ENCODE measurements around the gene PPARD. TPM values are rescaled to one million over a fixed set of nuclear protein-coding genes. Genes with fewer than 3 reads are reported as not detected.
"Not testable (repeated sequence)": the region's sequence is repeated elsewhere in the genome, so short reads cannot be mapped to it uniquely, and the experiment has no call there.

PPARD gene
- total RNA-seq, 2 donors from 2014 or later, result 15.8 to 38.4 TPM

DNA sequence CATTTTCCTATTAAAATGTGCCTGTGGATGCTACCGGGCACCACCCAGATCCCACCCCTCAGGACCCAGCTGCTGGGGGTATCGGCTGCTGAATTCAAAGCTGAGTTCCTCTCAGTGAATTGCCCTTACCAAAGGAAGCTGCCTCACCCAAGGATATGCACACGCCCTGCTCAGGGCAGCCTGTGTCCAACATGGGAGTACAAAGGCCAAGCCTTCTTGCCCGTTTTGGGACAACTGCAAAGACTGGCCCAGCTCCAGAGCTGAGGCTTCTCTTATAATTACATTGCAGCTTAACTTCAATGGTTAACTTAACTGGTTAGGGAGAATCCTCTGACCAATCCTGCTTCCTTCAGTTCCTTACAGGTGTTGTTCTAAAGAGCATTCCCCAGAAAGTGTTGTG lies 89.9 kb downstream of the PPARD start:
- Histone ChIP-seq H3K27ac (no peak overlapping the region), H3K9me3 (peaks cover 14% of the 10 kb centered on the region), H3K4me3 (no peak overlapping the region), H3K4me1 (ENCODE audit: control insufficient read depth in 1 of 2, low read depth in 2 of 2) (no peaks in the 10 kb centered on the region), H3K36me3 (no peaks in the 10 kb centered on the region), H3K27me3 (replicated peaks; ENCODE audit: insufficient read depth) (no peaks in the 10 kb centered on the region)
- DNase-seq (ENCODE audit: low spot score) (no peak), ATAC-seq (ENCODE audit: insufficient number of reproducible peaks, low FRiP score, low read depth) (no peak)
- TF ChIP-seq, protein P1, sequence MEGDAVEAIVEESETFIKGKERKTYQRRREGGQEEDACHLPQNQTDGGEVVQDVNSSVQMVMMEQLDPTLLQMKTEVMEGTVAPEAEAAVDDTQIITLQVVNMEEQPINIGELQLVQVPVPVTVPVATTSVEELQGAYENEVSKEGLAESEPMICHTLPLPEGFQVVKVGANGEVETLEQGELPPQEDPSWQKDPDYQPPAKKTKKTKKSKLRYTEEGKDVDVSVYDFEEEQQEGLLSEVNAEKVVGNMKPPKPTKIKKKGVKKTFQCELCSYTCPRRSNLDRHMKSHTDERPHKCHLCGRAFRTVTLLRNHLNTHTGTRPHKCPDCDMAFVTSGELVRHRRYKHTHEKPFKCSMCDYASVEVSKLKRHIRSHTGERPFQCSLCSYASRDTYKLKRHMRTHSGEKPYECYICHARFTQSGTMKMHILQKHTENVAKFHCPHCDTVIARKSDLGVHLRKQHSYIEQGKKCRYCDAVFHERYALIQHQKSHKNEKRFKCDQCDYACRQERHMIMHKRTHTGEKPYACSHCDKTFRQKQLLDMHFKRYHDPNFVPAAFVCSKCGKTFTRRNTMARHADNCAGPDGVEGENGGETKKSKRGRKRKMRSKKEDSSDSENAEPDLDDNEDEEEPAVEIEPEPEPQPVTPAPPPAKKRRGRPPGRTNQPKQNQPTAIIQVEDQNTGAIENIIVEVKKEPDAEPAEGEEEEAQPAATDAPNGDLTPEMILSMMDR (IDR thresholded peaks at IDR 0.05), result no peak

- H3K4me3 ChIP-seq; DNase-seq (ENCODE audit: low spot score); H3K36me3 ChIP-seq; ATAC-seq (ENCODE audit: insufficient number of reproducible peaks, low FRiP score, low read depth); H3K27ac ChIP-seq; H3K4me1 ChIP-seq (ENCODE audit: control insufficient read depth in 1 of 2, low read depth in 2 of 2); H3K27me3 ChIP-seq (replicated peaks; ENCODE audit: insufficient read depth): not testable (repeated sequence)
- H3K9me3 ChIP-seq, result peaks cover 14% of the 10 kb centered on the region
These were observed 90.3 kb downstream of the PPARD start for GRCh38 chr6:35432702-35433101.

DNA sequence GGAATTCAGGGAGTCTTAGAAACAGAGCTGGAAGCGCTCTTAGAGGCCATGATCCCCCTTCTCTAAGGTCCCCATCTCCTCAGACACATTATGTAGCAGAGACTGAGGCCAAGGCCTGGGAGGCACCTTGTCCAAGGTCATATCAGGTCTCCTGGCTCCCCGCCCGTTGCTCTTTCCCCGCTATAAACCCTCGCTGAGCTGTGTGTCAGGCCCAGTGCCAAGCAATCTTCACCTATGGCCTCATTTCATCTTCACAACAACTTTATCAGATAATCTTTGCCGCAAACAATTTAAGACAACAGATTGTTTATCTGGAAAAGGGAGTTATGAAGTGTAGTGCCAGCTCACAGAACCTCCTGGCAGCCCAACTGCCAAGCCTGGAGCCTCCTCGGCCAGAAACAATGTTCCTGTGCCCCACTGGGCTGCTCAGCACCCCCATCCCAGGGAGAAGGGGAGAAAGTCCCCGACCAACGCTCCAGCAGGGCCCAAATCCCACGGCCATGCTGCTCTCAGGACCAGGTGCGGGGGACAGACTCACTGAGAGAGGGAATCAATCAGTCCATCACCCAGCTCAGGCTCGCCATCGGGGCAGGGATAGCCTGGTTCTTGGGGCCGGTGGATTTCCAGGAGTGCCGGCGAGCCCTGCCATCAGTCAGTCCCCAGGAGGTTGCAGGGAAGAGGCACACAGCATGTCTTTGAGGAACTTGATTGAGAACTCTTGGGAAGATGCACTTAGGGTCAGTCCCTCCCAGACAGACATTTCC lies 92.9 kb downstream of the PPARD start:
- Histone ChIP-seq H3K27me3 (replicated peaks; ENCODE audit: insufficient read depth) (no peaks in the 10 kb centered on the region), H3K36me3 (no peaks in the 10 kb centered on the region), H3K9me3 (no peaks in the 10 kb centered on the region), H3K4me3 (no peak overlapping the region), H3K4me1 (ENCODE audit: control insufficient read depth in 1 of 2, low read depth in 2 of 2) (no peaks in the 10 kb centered on the region), H3K27ac (no peak overlapping the region)
- TF ChIP-seq, protein P1 (IDR thresholded peaks at IDR 0.05), result no peak
- DNase-seq (ENCODE audit: low spot score) (no peak), ATAC-seq (ENCODE audit: insufficient number of reproducible peaks, low FRiP score, low read depth) (no peak)

DNA sequence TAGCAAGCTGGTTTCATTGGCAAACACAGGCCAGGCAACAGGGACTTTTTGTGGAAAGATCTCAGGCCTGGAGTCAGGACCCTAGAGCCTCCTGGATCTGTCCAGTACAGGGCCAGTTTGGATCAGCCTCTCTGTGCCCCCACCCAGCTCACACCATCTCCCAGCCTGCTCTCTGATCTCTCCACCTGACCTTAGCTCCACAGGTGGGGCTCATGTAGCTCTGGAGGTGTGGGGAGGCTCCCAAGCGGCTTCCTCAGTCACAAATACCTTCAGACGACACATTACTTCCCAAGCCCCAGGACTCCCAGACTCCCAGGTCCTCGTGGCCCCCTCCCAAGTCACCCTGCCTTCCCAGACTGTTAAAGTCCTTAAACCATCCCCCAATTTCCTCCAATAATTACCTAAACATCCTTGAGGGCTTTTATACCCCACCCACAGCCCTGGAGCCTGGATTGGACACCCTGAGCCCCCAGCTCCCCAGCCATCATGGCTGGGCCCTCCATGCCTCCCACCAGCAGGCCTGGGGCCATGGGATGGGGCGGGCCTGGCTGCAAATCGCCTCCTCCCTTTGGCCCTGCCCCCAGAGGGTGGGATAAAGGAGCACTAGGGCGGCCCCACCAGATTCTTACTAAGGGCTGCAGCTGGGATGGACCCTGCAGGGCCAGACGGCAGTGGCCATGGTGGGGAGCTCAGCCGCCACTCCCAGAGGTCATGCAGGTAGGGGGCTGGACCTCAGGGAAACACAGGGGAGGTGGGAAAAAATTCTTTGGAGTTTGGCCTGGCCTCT lies 93.9 kb downstream of the PPARD start:
- Histone ChIP-seq H3K4me1 (ENCODE audit: control insufficient read depth in 1 of 2, low read depth in 2 of 2) (no peaks in the 10 kb centered on the region), H3K27me3 (replicated peaks; ENCODE audit: insufficient read depth) (no peaks in the 10 kb centered on the region), H3K4me3 (no peak overlapping the region), H3K36me3 (no peaks in the 10 kb centered on the region), H3K9me3 (no peaks in the 10 kb centered on the region), H3K27ac (no peak overlapping the region)
- TF ChIP-seq, protein P1 (IDR thresholded peaks at IDR 0.05), result no peak
- ATAC-seq (ENCODE audit: insufficient number of reproducible peaks, low FRiP score, low read depth) (no peak), DNase-seq (ENCODE audit: low spot score) (no peak)

DNA sequence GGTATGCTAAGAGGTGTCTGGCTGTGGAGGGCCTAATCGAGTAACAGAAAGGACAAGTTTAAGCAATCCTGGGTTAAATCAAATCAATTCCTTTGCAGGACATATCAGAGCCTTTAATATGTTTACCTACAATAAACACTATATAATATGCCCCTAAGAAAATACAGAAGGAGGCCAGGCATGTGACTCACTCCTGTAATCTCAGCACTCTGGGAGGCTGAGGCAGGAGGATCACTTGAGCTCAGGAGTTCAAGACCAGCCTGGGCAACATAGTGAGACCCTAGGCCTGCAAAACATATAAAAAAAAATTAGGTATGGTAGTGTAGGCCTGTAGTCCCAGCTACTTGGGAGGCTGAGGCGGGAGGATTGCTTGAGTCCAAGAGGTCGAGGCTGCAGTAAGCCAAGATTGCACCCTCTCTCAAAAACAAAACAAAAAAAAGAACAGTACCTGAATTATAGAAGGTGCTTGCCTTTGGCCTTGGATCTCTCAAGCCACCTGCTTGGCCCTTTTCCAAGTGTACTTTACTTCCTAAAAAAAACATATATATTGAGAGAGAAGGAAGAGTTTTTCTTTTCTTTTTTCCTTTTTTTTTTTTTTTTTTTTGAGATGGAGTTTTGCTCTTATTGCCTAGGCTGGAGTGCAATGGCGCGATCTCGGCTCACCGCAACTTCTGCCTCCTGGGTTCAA lies 96.2 kb downstream of the PPARD start:
- not testable (repeated sequence) for H3K27me3 ChIP-seq (replicated peaks; ENCODE audit: insufficient read depth); DNase-seq (ENCODE audit: low spot score); H3K36me3 ChIP-seq; H3K4me3 ChIP-seq; H3K27ac ChIP-seq; H3K4me1 ChIP-seq (ENCODE audit: control insufficient read depth in 1 of 2, low read depth in 2 of 2); H3K9me3 ChIP-seq; ATAC-seq (ENCODE audit: insufficient number of reproducible peaks, low FRiP score, low read depth)

DNA sequence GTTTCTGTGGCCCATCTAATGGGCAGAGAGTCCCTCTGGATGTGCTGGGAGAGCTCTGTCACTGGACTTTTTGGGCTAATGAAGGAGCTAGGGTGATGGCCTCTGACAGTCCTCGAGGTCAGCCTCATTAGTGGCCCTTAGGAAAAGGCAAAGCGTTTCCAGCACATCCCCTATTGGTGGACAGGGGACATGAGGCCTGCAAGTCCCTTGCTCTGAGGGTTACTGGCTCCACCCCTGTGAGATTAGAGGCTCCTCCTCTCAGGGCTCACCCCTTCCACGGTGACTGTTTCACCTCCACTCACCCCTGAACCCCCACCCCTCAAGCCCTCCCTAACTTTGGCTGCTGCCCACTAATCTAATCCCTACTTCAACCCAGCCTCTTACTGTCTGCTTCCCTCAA lies 97.0 kb downstream of the PPARD start:
- Histone ChIP-seq H3K27ac (no peak overlapping the region), H3K36me3 (no peaks in the 10 kb centered on the region), H3K4me3 (no peak overlapping the region), H3K4me1 (ENCODE audit: control insufficient read depth in 1 of 2, low read depth in 2 of 2) (no peaks in the 10 kb centered on the region), H3K9me3 (no peaks in the 10 kb centered on the region), H3K27me3 (replicated peaks; ENCODE audit: insufficient read depth) (no peaks in the 10 kb centered on the region)
- TF ChIP-seq, protein P1 (IDR thresholded peaks at IDR 0.05), result no peak
- no peak for DNase-seq (ENCODE audit: low spot score)
- ATAC-seq (ENCODE audit: insufficient number of reproducible peaks, low FRiP score, low read depth), result no peak

Measured in thoracic aorta (tissue), 2 donors.